OCI-LY7 (cell line): ENCODE measurements around the gene VWA8. TPM values are rescaled to one million over a fixed set of nuclear protein-coding genes. Genes with fewer than 3 reads are reported as not detected.
"Not testable (repeated sequence)": the region's sequence is repeated elsewhere in the genome, so short reads cannot be mapped to it uniquely, and the experiment has no call there.

Source experiments
- BruUV-seq: library from RNA; stranded (reverse); fragments of 400-500 nt; replicated peaks from 2 replicates; lab custom pipeline; 2021; lab: Mats Ljungman, UMichigan
- CTCF ChIA-PET: fragments of 300-600 bp; sonication (Branson Sonifier 250); formaldehyde crosslinking; loops from one replicate; lab custom pipeline; 2022; ENCODE audit warnings: antibody characterized with exemption; ENCODE audit not compliant: unreplicated experiment; lab: Charles Lee
- POLR2A ChIA-PET: fragments of 300-600 bp; sonication (Branson Sonifier 250); formaldehyde crosslinking; loops from one replicate; lab custom pipeline; 2022; ENCODE audit warnings: antibody characterized with exemption; lab: Charles Lee
- DNase-seq: peaks from one replicate; pipeline ENCODE4 v3.0.0-alpha.2; 2015; ENCODE audit warnings: low spot score
- H2AFZ ChIP-seq: fragments of 200-600 bp; sonication (generic), shearing (Covaris generic); 2 replicates; pipeline ENCODE4 v1.6.1; 2014; ENCODE audit warnings: mild to moderate bottlenecking, antibody characterized with exemption, low read length, moderate library complexity
- H3K27ac ChIP-seq: fragments of 200-600 bp; sonication (generic); 2 replicates; pipeline ENCODE4 v1.5.1; 2014; ENCODE audit warnings: mixed run types, low read depth, mild to moderate bottlenecking, moderate library complexity, low read length, inconsistent platforms; ENCODE audit not compliant: poor library complexity, severe bottlenecking
- H3K36me3 ChIP-seq: fragments of 200-600 bp; sonication (generic); 2 replicates; pipeline ENCODE4 v1.6.1; 2014; ENCODE audit warnings: mild to moderate bottlenecking, antibody characterized with exemption, low read length, moderate library complexity, mixed read lengths; ENCODE audit not compliant: insufficient read depth
- H3K4me1 ChIP-seq: fragments of 200-600 bp; sonication (generic); 2 replicates; pipeline ENCODE4 v1.5.1; 2014; ENCODE audit warnings: mild to moderate bottlenecking, low read length; ENCODE audit not compliant: insufficient read depth, poor library complexity, severe bottlenecking
- H3K4me2 ChIP-seq: fragments of 200-600 bp; sonication (generic); 2 replicates; pipeline ENCODE4 v1.6.1; 2014; ENCODE audit warnings: mild to moderate bottlenecking, low read length
- H3K4me3 ChIP-seq: fragments of 200-600 bp; sonication (generic); 2 replicates; pipeline ENCODE4 v1.5.1; 2014; ENCODE audit warnings: mild to moderate bottlenecking, low read depth, low read length; ENCODE audit not compliant: poor library complexity, severe bottlenecking
- H3K79me2 ChIP-seq: fragments of 200-600 bp; sonication (generic); 2 replicates; pipeline ENCODE4 v1.6.1; 2016; ENCODE audit warnings: low read depth, mild to moderate bottlenecking, low read length, moderate library complexity, mixed read lengths; ENCODE audit not compliant: insufficient read depth
- H3K9me2 ChIP-seq: fragments of 200-600 bp; sonication (generic); 2 replicates; pipeline ENCODE4 v1.6.1; 2016; ENCODE audit warnings: mild to moderate bottlenecking, low read length, mixed read lengths; ENCODE audit not compliant: insufficient read depth
- H3K9me3 ChIP-seq: fragments of 200-600 bp; sonication (generic); 2 replicates; pipeline ENCODE4 v1.6.1; 2014; ENCODE audit warnings: mild to moderate bottlenecking, mixed run types, low read length, mixed read lengths
- H4K20me1 ChIP-seq: fragments of 200-600 bp; sonication (generic); 2 replicates; pipeline ENCODE4 v1.6.1; 2014; ENCODE audit warnings: mild to moderate bottlenecking, antibody characterized with exemption, low read length, moderate library complexity, mixed read lengths; ENCODE audit not compliant: insufficient read depth
- EZH2phosphoT487 ChIP-seq: fragments of 200-600 bp; sonication (generic); IDR thresholded peaks from 2 replicates; pipeline ENCODE4 v1.6.1; 2018; ENCODE audit warnings: low read depth, borderline replicate concordance, mild to moderate bottlenecking, mixed run types, antibody characterized with exemption, low read length, moderate library complexity, mixed read lengths
- intact Hi-C: fragments of 100-400 bp; cut with micrococcal nuclease; formaldehyde crosslinking; loops from one replicate; pipeline ENCODE4 v1.10.0; 2022; ENCODE audit not compliant: unreplicated experiment
- total RNA-seq, 2 experiments: library from RNA; depleted of rRNA in 1 of 2; stranded (reverse); fragments of >200 nt in 1 of 2; shearing (Covaris generic) in 1 of 2; gene quantifications; 2 replicates each; pipeline ENCODE4 v1.2.3, GENCODE V29; 2014 to 2022
- TF ChIP-seq, protein P1 (sequence below): fragments of 200-600 bp; sonication (generic); conservative IDR thresholded peaks from 2 replicates; pipeline ENCODE4 v1.5.1; 2014; ENCODE audit warnings: mild to moderate bottlenecking, antibody characterized with exemption, low read length, moderate library complexity, mixed read lengths

Gene VWA8
- total RNA-seq, 2 experiments from 2014 or later = 26.4 to 31.5 TPM

DNA sequence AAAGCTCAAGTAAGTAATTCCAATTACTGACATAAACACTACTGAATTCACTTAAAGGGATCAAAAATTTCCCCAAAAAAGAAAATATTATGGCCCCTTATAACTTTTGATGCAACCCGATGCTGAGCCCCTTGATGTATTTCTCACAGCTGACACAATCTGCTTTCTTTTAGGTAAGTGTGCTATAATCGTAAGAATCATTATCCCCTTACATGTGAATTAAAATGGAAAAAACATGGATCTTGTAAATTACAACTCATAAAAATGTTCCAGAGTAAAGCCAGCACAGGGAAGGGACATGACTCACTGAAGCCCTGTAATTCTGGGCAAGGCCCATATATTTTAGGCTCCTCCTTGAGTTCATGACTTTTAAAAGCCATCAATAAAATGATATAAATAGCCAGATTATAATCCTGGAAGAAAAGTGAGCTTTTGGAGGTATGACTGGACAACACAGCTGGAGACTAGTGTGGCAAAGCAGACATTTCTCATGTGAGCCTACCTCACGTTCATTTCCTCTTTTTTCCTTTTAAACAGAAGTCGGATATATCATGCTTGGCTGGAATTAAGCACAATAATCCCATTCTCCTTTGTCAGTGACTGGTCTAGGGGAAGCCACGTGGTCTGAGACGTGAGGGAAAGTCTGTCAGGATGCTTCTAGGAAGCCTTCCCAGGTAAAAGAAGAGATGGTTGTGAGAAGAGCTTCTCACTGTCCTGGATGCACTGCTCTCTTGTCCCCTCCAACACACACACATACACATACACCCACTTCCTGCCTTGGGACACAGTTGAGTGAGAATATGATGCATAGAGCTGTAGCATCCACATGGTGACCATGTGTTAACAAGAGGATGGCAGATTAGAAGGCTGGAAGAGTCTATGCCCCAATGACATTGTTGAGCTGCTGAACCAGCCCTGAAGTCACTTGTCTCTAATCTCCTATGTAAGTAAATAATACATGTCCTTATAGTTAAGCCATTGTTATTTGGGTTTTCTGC lies 338.2 kb downstream of the VWA8 start:
- DNase-seq = peak; percentile 76
- no TSS peak for BruUV-seq
- H3K36me3 ChIP-seq = no peaks in the 10 kb centered on the region; the same call in 1 of the 2 replicates
- CTCF ChIA-PET = no interaction called here
- H3K79me2 ChIP-seq = no peaks in the 10 kb centered on the region
- H3K4me1 ChIP-seq = peaks cover 15% of the 10 kb centered on the region
- intact Hi-C loops = no loop called here
- peaks cover 6% of the 10 kb centered on the region; the same call in 1 of the 2 replicates for H3K9me3 ChIP-seq
- peak overlapping the region; percentile 43 for H3K4me2 ChIP-seq
- H3K27ac ChIP-seq = peak overlapping the region; percentile 22
- peak overlapping the region; percentile 70; the same call in 1 of the 2 replicates for H2AFZ ChIP-seq
- TF ChIP-seq, protein P1, sequence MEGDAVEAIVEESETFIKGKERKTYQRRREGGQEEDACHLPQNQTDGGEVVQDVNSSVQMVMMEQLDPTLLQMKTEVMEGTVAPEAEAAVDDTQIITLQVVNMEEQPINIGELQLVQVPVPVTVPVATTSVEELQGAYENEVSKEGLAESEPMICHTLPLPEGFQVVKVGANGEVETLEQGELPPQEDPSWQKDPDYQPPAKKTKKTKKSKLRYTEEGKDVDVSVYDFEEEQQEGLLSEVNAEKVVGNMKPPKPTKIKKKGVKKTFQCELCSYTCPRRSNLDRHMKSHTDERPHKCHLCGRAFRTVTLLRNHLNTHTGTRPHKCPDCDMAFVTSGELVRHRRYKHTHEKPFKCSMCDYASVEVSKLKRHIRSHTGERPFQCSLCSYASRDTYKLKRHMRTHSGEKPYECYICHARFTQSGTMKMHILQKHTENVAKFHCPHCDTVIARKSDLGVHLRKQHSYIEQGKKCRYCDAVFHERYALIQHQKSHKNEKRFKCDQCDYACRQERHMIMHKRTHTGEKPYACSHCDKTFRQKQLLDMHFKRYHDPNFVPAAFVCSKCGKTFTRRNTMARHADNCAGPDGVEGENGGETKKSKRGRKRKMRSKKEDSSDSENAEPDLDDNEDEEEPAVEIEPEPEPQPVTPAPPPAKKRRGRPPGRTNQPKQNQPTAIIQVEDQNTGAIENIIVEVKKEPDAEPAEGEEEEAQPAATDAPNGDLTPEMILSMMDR = no peak
- no peak for TF ChIP-seq EZH2phosphoT487
- no peaks in the 10 kb centered on the region for H3K9me2 ChIP-seq
- POLR2A ChIA-PET = interaction anchor here (1.0 to 3.8 kb wide), 5 partner anchors 10 to 212 kb away, joined by 3 to 17 read pairs (median 3); no protein-coding TSS in a partner anchor
- no peak overlapping the region for H3K4me3 ChIP-seq
- H4K20me1 ChIP-seq = no peaks in the 10 kb centered on the region

DNA sequence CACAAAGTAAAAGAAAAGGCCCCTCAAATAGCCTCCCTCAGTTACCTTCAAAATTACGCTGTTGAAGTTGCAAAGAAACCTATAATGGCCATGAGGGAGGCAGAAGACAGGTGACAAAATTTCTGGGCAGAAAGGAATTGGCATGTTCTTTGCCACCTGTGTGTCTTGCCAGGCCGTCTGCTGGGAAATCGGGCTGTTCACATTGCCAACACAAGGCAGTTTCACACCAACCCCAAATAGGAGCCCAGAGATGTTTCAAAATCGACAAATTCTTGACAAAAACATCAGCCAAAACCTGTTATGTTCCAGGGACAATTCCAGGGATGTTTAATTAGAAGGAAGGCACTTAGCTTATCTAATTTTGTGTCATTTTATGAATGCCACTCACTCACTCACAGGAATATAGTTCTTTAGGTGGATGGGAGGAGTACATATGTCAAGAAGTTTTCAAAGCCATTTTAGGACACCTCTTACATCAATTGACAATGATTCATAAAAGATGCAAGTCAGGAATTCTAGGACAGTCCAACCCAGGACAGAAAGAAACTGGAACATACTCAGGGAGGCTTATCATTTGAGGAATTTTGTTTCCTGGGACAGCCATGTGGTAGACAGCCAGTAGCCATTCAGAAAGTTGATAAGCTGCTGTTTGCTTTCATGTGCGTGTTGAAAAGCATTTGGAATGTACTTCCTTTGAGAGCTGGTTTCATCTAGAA lies 339.0 kb downstream of the VWA8 start:
- Histone ChIP-seq H2AFZ (no peak overlapping the region), H4K20me1 (no peaks in the 10 kb centered on the region), H3K9me3 (peaks cover 6% of the 10 kb centered on the region; the same call in 1 of the 2 replicates), H3K4me1 (peaks cover 15% of the 10 kb centered on the region), H3K9me2 (no peaks in the 10 kb centered on the region), H3K4me2 (no peak overlapping the region), H3K4me3 (no peak overlapping the region), H3K27ac (no peak overlapping the region), H3K36me3 (no peaks in the 10 kb centered on the region; the same call in 1 of the 2 replicates), H3K79me2 (no peaks in the 10 kb centered on the region)
- ChIA-PET CTCF (no interaction called here), POLR2A (interaction anchor here (1.2 to 3.8 kb wide), 4 partner anchors 9 to 211 kb away, joined by 3 to 17 read pairs (median 4); no protein-coding TSS in a partner anchor)
- DNase-seq = no peak
- intact Hi-C loops = no loop called here
- no peak for TF ChIP-seq EZH2phosphoT487
- TF ChIP-seq, protein P1 = no peak
- BruUV-seq = no TSS peak

DNA sequence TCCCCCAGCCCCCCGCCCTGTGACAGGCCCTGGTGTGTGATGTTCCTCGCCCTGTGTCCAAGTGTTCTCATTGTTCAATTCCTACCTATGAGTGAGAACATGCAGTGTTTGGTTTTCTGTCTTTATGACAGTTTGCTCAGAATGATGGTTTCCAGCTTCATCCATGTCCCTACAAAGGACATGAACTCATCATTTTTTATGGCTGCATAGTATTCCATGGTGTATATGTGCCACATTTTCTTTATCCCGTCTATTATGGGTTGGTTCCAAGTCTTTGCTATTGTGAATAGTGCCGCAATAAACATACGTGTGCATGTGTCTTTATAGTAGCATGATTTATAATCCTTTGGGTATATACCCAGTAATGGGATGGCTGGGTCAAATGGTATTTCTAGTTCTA lies 343.3 kb downstream of the VWA8 start:
- H3K36me3 ChIP-seq, H3K27ac ChIP-seq, H3K4me1 ChIP-seq, H3K79me2 ChIP-seq, H3K4me3 ChIP-seq, CTCF ChIA-PET, BruUV-seq, DNase-seq, H3K9me2 ChIP-seq, H2AFZ ChIP-seq, H4K20me1 ChIP-seq, H3K4me2 ChIP-seq, intact Hi-C loops, H3K9me3 ChIP-seq: not testable (repeated sequence)
- POLR2A ChIA-PET = interaction anchor here (0.7 to 1.1 kb wide), 2 partner anchors 147 to 434 kb away, joined by 3 to 4 read pairs; no protein-coding TSS in a partner anchor
